Measurements from ENCODE around the gene RHOBTB1.

The RHOBTB1 gene

GRCh38 chr10:60823324-60823723 lies 120.7 kb downstream of the RHOBTB1 start:
- no peak for TF ChIP-seq CTCF (IDR thresholded peaks at IDR 0.05; ENCODE audit: low read depth, low read length)
- H3K4me3 ChIP-seq (ENCODE audit: low read depth, low read length): no peak overlapping the region

GRCh38 chr10:60822809-60823208 lies 121.2 kb downstream of the RHOBTB1 start:
- no peak overlapping the region for H3K4me3 ChIP-seq (ENCODE audit: low read depth, low read length)
- TF ChIP-seq CTCF (IDR thresholded peaks at IDR 0.05; ENCODE audit: low read depth, low read length): no peak

- no peak overlapping the region for H3K4me3 ChIP-seq (ENCODE audit: low read depth, low read length)
- TF ChIP-seq CTCF (IDR thresholded peaks at IDR 0.05; ENCODE audit: low read depth, low read length): no peak
These were observed 122.3 kb downstream of the RHOBTB1 start for GRCh38 chr10:60821656-60822055.

GRCh38 chr10:60820093-60820754 lies 123.8 kb downstream of the RHOBTB1 start:
- peak; percentile 35 for TF ChIP-seq CTCF (IDR thresholded peaks at IDR 0.05; ENCODE audit: low read depth, low read length)
- H3K4me3 ChIP-seq (ENCODE audit: low read depth, low read length): no peak overlapping the region
